DND-41 (cell line): Measurements from ENCODE around the gene RAD54L.

ENCODE experiments used
- EZH2 ChIP-seq: IDR thresholded peaks from 3 replicates; pipeline ENCODE4 v1.6.1; 2012; ENCODE audit warnings: borderline replicate concordance, low read depth, mild to moderate bottlenecking, moderate library complexity, low read length, inconsistent platforms; ENCODE audit not compliant: severe bottlenecking
- TF ChIP-seq, protein P1 (sequence below): IDR thresholded peaks from 2 replicates; pipeline ENCODE4 v1.5.1; 2012; ENCODE audit warnings: borderline replicate concordance, low read length, moderate library complexity, mild to moderate bottlenecking; ENCODE audit not compliant: poor library complexity, severe bottlenecking; ENCODE audit errors: extremely low read depth

DNA sequence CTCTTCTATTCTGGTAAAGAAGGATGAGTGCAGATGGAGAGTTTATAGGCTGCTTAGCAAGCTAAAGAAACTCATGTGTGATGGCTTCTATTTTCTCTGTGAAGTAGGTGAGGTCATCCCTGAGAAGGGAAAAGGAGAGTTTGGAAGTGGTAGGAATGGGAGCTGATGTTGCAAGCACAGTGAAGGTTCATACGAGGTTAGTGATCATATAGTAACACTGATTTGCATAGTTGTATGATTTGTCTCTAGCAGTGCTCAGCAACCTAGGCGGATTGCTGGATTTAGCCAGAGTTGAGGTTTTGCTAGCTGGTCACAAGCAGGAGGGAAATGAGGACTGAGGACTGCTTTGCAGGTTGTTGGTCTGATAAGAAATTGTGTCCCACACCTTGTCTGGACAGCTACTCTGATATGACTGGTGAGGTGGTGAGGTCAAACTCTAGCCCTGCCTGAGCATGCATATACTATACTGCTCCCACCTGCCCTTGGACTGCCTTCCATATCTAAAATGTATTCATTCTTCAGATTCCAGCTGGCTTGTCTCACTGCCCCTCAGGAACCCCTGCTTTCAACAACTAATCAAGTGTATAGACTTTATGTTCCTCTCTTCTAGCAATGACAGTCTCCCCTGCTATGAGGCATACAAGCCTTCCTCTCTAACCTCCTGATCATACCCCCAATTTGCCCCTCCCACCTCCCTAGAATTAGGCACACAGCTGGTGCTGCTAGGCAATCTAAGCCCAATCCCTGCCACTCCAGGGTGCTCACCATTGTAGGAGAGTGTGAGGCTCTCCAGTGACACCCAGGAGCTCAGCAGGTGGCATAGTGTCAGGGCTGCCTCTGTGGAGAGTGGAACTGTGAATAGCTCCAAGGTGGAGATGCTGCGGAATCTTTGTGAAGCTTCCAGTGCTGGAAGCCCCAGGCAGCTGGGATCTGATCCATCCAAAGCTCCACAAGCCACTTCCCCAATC is 37.3 kb downstream of the RAD54L start:
- TF ChIP-seq, protein P1, sequence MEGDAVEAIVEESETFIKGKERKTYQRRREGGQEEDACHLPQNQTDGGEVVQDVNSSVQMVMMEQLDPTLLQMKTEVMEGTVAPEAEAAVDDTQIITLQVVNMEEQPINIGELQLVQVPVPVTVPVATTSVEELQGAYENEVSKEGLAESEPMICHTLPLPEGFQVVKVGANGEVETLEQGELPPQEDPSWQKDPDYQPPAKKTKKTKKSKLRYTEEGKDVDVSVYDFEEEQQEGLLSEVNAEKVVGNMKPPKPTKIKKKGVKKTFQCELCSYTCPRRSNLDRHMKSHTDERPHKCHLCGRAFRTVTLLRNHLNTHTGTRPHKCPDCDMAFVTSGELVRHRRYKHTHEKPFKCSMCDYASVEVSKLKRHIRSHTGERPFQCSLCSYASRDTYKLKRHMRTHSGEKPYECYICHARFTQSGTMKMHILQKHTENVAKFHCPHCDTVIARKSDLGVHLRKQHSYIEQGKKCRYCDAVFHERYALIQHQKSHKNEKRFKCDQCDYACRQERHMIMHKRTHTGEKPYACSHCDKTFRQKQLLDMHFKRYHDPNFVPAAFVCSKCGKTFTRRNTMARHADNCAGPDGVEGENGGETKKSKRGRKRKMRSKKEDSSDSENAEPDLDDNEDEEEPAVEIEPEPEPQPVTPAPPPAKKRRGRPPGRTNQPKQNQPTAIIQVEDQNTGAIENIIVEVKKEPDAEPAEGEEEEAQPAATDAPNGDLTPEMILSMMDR, result no peak
- no peak for TF ChIP-seq EZH2
